B cell (primary cell): ENCODE data around the gene PAAF1. TPM values are rescaled to one million over a fixed set of nuclear protein-coding genes. Genes with fewer than 3 reads are reported as not detected.

Source experiments
- ATAC-seq: fragments of 200-7000 bp; cut with Tn5 transposase; one replicate; pipeline ENCODE4 v1.10.0; 2021; ENCODE audit warnings: low read depth, mild to moderate bottlenecking, moderate number of reproducible peaks, moderate library complexity
- CTCF ChIA-PET: fragments of 350-600 bp; sonication (Branson Sonifier 250); formaldehyde crosslinking; loops from one replicate; lab custom pipeline; 2021; ENCODE audit warnings: antibody characterized with exemption, inconsistent platforms; lab: Charles Lee
- POLR2A ChIA-PET: fragments of 350-600 bp; sonication (Branson Sonifier 250); formaldehyde crosslinking; loops from one replicate; lab custom pipeline; 2021; ENCODE audit warnings: antibody characterized with exemption; lab: Charles Lee
- DNase-seq: peaks from one replicate; pipeline ENCODE4 v3.0.0; 2013
- H2AFZ ChIP-seq: 2 replicates; pipeline ENCODE4 v1.6.1; 2012; ENCODE audit warnings: mild to moderate bottlenecking, low read depth, low read length; ENCODE audit not compliant: insufficient read depth, poor library complexity, severe bottlenecking
- H3K27ac ChIP-seq, 2 donors: 1 replicate in 1 of 2; 2 replicates in 1 of 2; pipeline ENCODE4 v1.5.1; 2012 to 2013; ENCODE audit warnings: low read length in 2 of 2, mild to moderate bottlenecking in 2 of 2, moderate library complexity in 1 of 2
- H3K27me3 ChIP-seq, 4 experiments: fragments of 200-600 bp in 1 of 4; sonication (generic) in 1 of 4; replicated peaks in 1 of 4; 1 replicate in 2 of 4; 2 replicates in 2 of 4; pipeline versions ENCODE4 v1.6.1 to v1.7.0; 2013 to 2016; ENCODE audit warnings: low read length in 3 of 4, mild to moderate bottlenecking in 2 of 4, mixed read lengths in 1 of 4, moderate library complexity in 1 of 4; ENCODE audit not compliant: insufficient read depth in 4 of 4, control insufficient read depth in 3 of 4; ENCODE audit errors: control extremely low read depth in 1 of 4
- H3K36me3 ChIP-seq, 2 experiments: replicated peaks in 1 of 2; 1 replicate in 1 of 2; 2 replicates in 1 of 2; pipeline versions ENCODE4 v1.6.1 to v1.7.1; 2013; ENCODE audit warnings: low read length in 1 of 2; ENCODE audit not compliant: insufficient read depth in 2 of 2, control insufficient read depth in 1 of 2; ENCODE audit errors: control extremely low read depth in 1 of 2, extremely low read depth in 1 of 2
- H3K4me1 ChIP-seq, 2 donors: fragments of 200-600 bp in 1 of 2; sonication (generic) in 1 of 2; 1 replicate in 1 of 2; 2 replicates in 1 of 2; pipeline versions ENCODE4 v1.5.1 to v1.6.1; 2013 to 2017; ENCODE audit warnings: low read length in 2 of 2; ENCODE audit not compliant: control insufficient read depth in 2 of 2, insufficient read depth in 2 of 2
- H3K4me2 ChIP-seq: replicated peaks from 2 replicates; pipeline ENCODE3; 2012; ENCODE audit warnings: mild to moderate bottlenecking, low read depth, low read length; ENCODE audit not compliant: poor library complexity, severe bottlenecking
- H3K4me3 ChIP-seq, 5 experiments: fragments of 200-600 bp in 1 of 5; sonication (generic) in 1 of 5; 1 replicate in 3 of 5; 2 replicates in 2 of 5; pipeline versions ENCODE4 v1.5.1 to v1.7.0; 2011 to 2016; ENCODE audit warnings: low read length in 4 of 5, mild to moderate bottlenecking in 4 of 5, low read depth in 2 of 5, control low read depth in 1 of 5, moderate library complexity in 1 of 5; ENCODE audit not compliant: insufficient read depth in 1 of 5; ENCODE audit errors: control extremely low read depth in 1 of 5, extremely low read depth in 1 of 5
- H3K79me2 ChIP-seq: fragments of 200-600 bp; sonication (generic); one replicate; pipeline ENCODE4 v1.6.0; 2016; ENCODE audit warnings: low read length; ENCODE audit not compliant: control insufficient read depth, insufficient read depth
- H3K9ac ChIP-seq: fragments of 200-600 bp; sonication (generic); 2 replicates; pipeline ENCODE4 v1.6.1; 2017; ENCODE audit warnings: mild to moderate bottlenecking, low read length, moderate library complexity
- H3K9me3 ChIP-seq, 3 donors: one replicate each; pipeline versions ENCODE4 v1.6.1 to v1.7.1; 2013; ENCODE audit warnings: low read length in 2 of 3; ENCODE audit not compliant: control insufficient read depth in 2 of 3, insufficient read depth in 1 of 3; ENCODE audit errors: control extremely low read depth in 1 of 3
- H4K20me1 ChIP-seq: 2 replicates; pipeline ENCODE4 v1.6.0; 2012; ENCODE audit warnings: mild to moderate bottlenecking, low read length; ENCODE audit not compliant: insufficient read depth, control insufficient read depth, poor library complexity, severe bottlenecking
- H3K27ac Mint-ChIP-seq: one replicate; pipeline ENCODE4 v1.8.0; 2021; ENCODE audit warnings: mixed read lengths
- H3K27me3 Mint-ChIP-seq: one replicate; pipeline ENCODE4 v1.8.0; 2021; ENCODE audit warnings: mixed read lengths
- H3K4me1 Mint-ChIP-seq: one replicate; pipeline ENCODE4 v1.8.0; 2021; ENCODE audit warnings: mixed read lengths
- H3K4me3 Mint-ChIP-seq: one replicate; pipeline ENCODE4 v1.8.0; 2021; ENCODE audit warnings: mixed read lengths
- H3K9me3 Mint-ChIP-seq: one replicate; pipeline ENCODE4 v1.8.0; 2022; ENCODE audit warnings: mixed read lengths; ENCODE audit not compliant: insufficient read depth
- CTCF ChIP-seq: fragments of 200-600 bp; IDR thresholded peaks from one replicate; pipeline ENCODE4 v1.8.0; 2022; ENCODE audit warnings: antibody characterized with exemption, mild to moderate bottlenecking
- EZH2 ChIP-seq: IDR thresholded peaks from 2 replicates; pipeline ENCODE4 v1.6.1; 2012; ENCODE audit warnings: borderline replicate concordance, low read depth, mild to moderate bottlenecking, moderate library complexity, low read length; ENCODE audit not compliant: insufficient read depth, poor library complexity, severe bottlenecking
- WGBS: methylation state at CpG from one replicate; pipeline ENCODE4 v1.1.5; 2013; ENCODE audit warnings: missing lambda C conversion rate; ENCODE audit not compliant: insufficient coverage; 5-methylcytosine and 5-hydroxymethylcytosine counted together
- intact Hi-C: fragments of 100-400 bp; cut with micrococcal nuclease; formaldehyde crosslinking; loops from one replicate; pipeline ENCODE4 v1.10.0; 2022
- polyA plus RNA-seq: library from polyadenylated mRNA; depleted of rRNA; stranded (reverse); fragments of >200 nt; gene quantifications from 2 replicates; pipeline ENCODE4 v1.2.3, GENCODE V29; 2012
- total RNA-seq, 2 donors: library from RNA; stranded (reverse); fragments of 120-200 nt in 1 of 2; gene quantifications; 1 replicate in 1 of 2; 2 replicates in 1 of 2; pipeline versions ENCODE4 v1.2.3 to v1.2.4, GENCODE V29; 2013 to 2022

PAAF1 gene
- total and polyA plus RNA-seq, 2 donors (not counting 1 experiment from before 2014, with no cell fraction given): 11.5 to 19.5 TPM

- ChIA-PET CTCF (no interaction called here), POLR2A (interaction anchor here (0.6 kb wide), 1 partner anchor 1639 kb away, joined by 5 read pairs; no protein-coding TSS in a partner anchor)
- H3K4me2 ChIP-seq: no peak overlapping the region
- H3K36me3 ChIP-seq: peaks cover 3 to 4% of the 10 kb centered on the region in 2 experiments
- no peaks in the 10 kb centered on the region for H3K27me3 ChIP-seq
- Mint-ChIP-seq H3K4me1 (no peaks in the 10 kb centered on the region), H3K27me3 (no peaks in the 10 kb centered on the region), H3K4me3 (no peak overlapping the region), H3K27ac (no peak overlapping the region), H3K9me3 (no peaks in the 10 kb centered on the region)
- H3K4me3 ChIP-seq: no peak overlapping the region
- no peaks in the 10 kb centered on the region for H3K79me2 ChIP-seq
- no CpG with 5 or more reads among the region's 3 CpGs for WGBS
- TF ChIP-seq EZH2 (no peak), CTCF (no peak)
- H2AFZ ChIP-seq: no peak overlapping the region
- ATAC-seq (no peak), DNase-seq (no peak)
- no peak overlapping the region for H3K27ac ChIP-seq
- H4K20me1 ChIP-seq: no peaks in the 10 kb centered on the region
- H3K4me1 ChIP-seq: no peaks in the 10 kb centered on the region
- no peaks in the 10 kb centered on the region for H3K9me3 ChIP-seq
- no peak overlapping the region for H3K9ac ChIP-seq
- intact Hi-C loops: no loop called here
Observed at GRCh38 chr11:73851046-73851764, 25.6 kb upstream of the PAAF1 start.

- Histone ChIP-seq H4K20me1 (no peaks in the 10 kb centered on the region), H3K4me3 (no peak overlapping the region), H3K36me3 (peaks cover 3 to 4% of the 10 kb centered on the region in 2 experiments), H3K4me1 (no peaks in the 10 kb centered on the region), H3K79me2 (no peaks in the 10 kb centered on the region), H3K9me3 (no peaks in the 10 kb centered on the region), H3K27me3 (no peaks in the 10 kb centered on the region), H3K4me2 (no peak overlapping the region), H2AFZ (no peak overlapping the region), H3K9ac (no peak overlapping the region), H3K27ac (no peak overlapping the region)
- Mint-ChIP-seq H3K9me3 (no peaks in the 10 kb centered on the region), H3K27me3 (no peaks in the 10 kb centered on the region), H3K4me1 (no peaks in the 10 kb centered on the region), H3K27ac (no peak overlapping the region), H3K4me3 (no peak overlapping the region)
- WGBS: 83% methylated on average over 1 of the region's 3 CpGs
- ChIA-PET CTCF (no interaction called here), POLR2A (interaction anchor here (0.6 kb wide), 1 partner anchor 1638 kb away, joined by 5 read pairs; no protein-coding TSS in a partner anchor)
- no peak for DNase-seq
- intact Hi-C loops: no loop called here
- TF ChIP-seq EZH2 (no peak), CTCF (no peak)
- no peak for ATAC-seq
Observed at GRCh38 chr11:73852049-73852448, 24.8 kb upstream of the PAAF1 start.
